UCSD-AML1 (cell line): ENCODE measurements around the gene KCNE5.
"Not testable (repeated sequence)": the region's sequence is repeated elsewhere in the genome, so short reads cannot be mapped to it uniquely, and the experiment has no call there.

ENCODE experiments used
- DNase-seq: peaks from one replicate; lab custom pipeline; 2025; ENCODE audit not compliant: unreplicated experiment; lab: John Stamatoyannopoulos, UW

The KCNE5 gene

GRCh38 chrX:109624641-109625616 lies at the start of gene KCNE5:
Gene KCNE5, minus strand, starts transcription at chrX:109625172. Its CDS starts 152 bp downstream, at chrX:109625020.
- no peak for DNase-seq

GRCh38 chrX:109672239-109672638 lies 47.3 kb upstream of the KCNE5 start:
- no peak for DNase-seq

GRCh38 chrX:109671170-109671569 lies 46.2 kb upstream of the KCNE5 start:
- DNase-seq, result not testable (repeated sequence)

GRCh38 chrX:109667986-109668385 lies 43.0 kb upstream of the KCNE5 start:
- DNase-seq, result no peak

GRCh38 chrX:109660435-109661143 lies 35.6 kb upstream of the KCNE5 start:
- no peak for DNase-seq

GRCh38 chrX:109658391-109658790 lies 33.4 kb upstream of the KCNE5 start:
- DNase-seq, result no peak

GRCh38 chrX:109657364-109657763 lies 32.4 kb upstream of the KCNE5 start:
- DNase-seq, result not testable (repeated sequence)

GRCh38 chrX:109656774-109657173 lies 31.8 kb upstream of the KCNE5 start:
- no peak for DNase-seq

- no peak for DNase-seq
Observed at GRCh38 chrX:109655502-109656201, 30.7 kb upstream of the KCNE5 start.

- DNase-seq, result no peak
Observed at GRCh38 chrX:109654516-109655109, 29.6 kb upstream of the KCNE5 start.

GRCh38 chrX:109644671-109645070 lies 19.7 kb upstream of the KCNE5 start:
- DNase-seq, result not testable (repeated sequence)

- no peak for DNase-seq
Observed at GRCh38 chrX:109643687-109644086, 18.7 kb upstream of the KCNE5 start.

- DNase-seq, result no peak
Observed at GRCh38 chrX:109638158-109638557, 13.2 kb upstream of the KCNE5 start.

- not testable (repeated sequence) for DNase-seq
Observed at GRCh38 chrX:109637477-109637876, 12.5 kb upstream of the KCNE5 start.

GRCh38 chrX:109635146-109635545 lies 10.2 kb upstream of the KCNE5 start:
- no peak for DNase-seq

GRCh38 chrX:109632906-109633504 lies 8.0 kb upstream of the KCNE5 start:
- DNase-seq, result no peak

- no peak for DNase-seq
Observed at GRCh38 chrX:109629310-109629709, 4.3 kb upstream of the KCNE5 start.

GRCh38 chrX:109626637-109627036 lies 1.7 kb upstream of the KCNE5 start:
- DNase-seq, result no peak

GRCh38 chrX:109623997-109624396 lies 975 bp downstream of the KCNE5 start:
- DNase-seq, result no peak

- DNase-seq, result no peak
Observed at GRCh38 chrX:109622270-109622669, 2.7 kb downstream of the KCNE5 start.

- peak; percentile 15 for DNase-seq
Observed at GRCh38 chrX:109619771-109620170, 5.2 kb downstream of the KCNE5 start.
